Hypothalamus (tissue), 51 donors: Measurements from ENCODE around the gene PTPRK.

ENCODE experiments used
- DNase-seq, 51 donors: peaks; one replicate each; lab custom pipeline; 2025; lab: John Stamatoyannopoulos, UW

PTPRK gene

DNA sequence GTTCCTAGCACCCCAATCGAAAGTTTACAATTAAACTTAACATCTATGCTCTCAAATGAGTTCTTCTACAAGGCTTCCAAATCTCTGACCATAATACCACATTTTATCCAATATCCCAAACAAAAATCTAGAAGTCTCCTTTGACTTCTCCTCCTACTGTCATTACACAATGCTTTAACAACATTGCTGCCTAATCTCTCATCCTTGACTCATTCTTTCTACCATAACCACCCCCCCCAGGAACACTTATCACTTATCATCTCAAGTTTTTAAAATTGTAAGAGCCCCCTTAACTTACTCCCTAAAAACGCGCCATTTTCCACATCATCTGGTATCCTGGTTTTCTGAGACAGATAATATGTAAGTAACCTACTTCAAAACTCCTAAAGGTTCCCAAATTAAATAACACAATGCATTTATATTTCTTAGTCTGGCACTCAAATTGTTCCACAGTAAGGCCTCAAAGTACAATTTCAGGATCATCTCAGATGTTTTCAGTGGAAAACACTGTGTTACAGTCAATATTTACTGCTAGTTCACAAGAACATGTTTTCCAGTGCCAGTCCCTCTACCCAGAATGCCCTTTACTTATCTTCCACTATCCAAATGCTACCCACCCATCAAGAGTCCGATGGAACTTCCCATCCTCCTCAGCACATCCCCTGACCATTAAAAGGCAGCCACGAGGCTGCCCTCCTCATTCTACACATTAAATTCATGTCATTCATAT is 311.4 kb downstream of the PTPRK start:
- DNase-seq, result no peak

DNA sequence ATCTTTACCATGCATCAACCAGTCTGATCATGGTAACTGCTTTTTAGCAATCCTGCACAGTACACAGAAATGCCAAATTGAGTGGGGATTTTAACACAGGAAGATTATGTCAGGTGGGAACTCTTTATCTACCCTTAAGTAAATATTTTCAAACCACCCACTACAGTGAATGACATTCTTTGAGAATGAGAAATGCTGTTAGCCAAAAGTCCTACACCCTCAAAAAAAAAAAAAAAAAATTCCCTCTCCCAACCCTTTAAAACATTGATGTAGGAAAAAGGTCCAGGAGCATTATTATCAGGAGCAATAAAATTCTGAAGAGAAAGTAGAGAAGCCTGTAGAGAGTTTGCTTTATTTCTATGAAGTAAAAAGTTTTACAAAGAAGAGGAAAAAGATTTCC is 312.3 kb downstream of the PTPRK start:
- DNase-seq, result no peak

DNA sequence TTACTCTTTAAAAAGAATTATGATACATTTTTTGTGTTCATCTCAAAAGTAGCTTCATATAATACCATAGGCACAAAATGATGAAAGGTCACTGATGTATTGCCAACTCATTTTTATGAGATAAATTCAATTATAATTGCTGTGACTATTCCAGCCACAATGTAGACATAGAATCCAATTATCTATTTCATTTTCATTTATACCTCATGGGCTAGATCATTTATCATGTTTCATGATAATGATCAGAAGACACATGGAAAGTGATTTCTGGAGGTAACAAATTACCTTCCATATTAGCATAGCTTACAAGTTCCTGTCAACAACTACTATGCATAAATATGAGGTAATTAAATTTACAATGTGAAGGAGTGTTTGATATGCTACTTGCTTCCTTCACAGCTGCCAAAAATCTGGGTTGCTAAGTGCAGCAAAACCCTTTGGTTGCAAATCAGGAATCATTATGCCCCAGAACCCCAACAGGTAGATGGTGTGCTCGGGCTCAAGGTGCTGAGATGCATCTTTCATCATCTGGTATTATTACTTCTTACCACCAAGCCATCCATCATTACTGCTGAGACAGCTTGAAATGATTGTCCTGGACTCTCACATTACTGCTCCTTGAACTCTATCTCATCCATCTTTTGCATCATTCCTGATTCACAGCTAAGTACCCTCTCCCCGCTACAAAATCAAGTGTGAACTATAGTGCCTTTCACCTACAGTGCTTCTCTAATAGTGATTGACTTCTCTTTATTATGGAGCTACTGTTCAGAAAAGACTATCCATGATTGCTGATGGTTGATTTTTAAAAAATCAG is 313.6 kb downstream of the PTPRK start:
- no peak for DNase-seq

DNA sequence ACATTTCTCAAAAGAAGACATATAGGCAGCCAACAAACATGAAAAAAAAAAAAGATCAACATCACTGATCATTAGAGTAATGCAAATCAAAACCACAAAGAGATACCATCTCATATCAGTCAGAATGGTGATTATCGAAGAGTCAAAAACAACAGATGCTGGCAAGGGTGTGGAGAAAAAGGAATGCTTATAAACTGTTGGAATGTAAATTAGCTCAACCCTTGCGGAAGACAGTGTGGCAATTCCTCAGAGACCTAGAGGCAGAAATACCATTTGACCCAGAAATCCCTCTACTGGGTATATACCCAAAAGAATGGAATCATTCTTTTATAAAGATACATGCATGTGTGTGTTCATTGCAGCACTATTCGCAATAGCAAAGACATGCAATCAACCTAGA is 315.8 kb downstream of the PTPRK start:
- no peak for DNase-seq

DNA sequence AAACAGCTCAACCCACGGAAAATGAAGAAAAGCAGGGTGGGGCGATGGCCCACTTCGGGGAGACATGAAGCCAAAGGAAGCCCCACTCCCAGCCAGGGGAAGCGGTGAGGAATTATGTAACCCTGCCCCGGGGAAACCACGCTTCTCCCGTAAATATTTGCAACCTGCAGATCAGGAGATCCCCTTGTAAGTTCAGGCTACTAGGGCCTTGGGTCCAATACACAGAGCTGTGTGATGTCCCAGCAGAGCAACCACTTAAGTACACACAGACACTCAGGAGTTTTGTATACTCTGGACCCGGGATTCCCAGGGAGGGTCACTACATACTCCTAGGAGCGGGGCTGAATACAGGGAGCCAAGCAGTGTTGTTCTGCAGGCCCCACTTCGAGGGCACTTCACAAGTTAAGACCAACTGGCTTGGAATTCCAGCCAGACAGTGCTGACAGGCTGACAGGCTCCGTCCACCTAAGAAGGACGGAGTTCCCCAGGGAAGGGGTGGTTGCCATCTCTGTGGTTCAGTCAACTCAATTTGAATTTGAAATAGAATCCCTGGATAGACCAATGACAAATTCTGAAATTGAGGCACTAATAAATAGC is 318.1 kb downstream of the PTPRK start:
- no peak for DNase-seq

DNA sequence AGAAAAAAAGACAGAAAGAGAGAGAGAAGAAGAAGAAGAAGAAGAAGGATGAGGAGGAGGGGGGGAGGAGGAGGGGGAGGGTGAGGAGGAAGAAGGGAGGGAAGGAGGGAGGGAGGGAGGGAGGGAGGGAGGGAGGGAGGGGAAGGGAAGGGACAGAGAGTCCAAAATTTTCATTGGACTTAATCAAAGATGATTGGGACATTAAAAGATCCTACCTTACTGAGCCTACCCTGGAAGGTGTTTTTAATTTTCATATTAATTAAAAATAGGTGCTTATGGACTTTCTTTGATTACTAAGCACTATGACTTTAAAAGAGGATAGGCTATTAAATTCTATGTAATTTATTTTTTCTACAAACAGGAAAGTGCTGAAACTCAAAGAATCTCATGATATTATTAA is 319.6 kb downstream of the PTPRK start:
- no peak for DNase-seq

DNA sequence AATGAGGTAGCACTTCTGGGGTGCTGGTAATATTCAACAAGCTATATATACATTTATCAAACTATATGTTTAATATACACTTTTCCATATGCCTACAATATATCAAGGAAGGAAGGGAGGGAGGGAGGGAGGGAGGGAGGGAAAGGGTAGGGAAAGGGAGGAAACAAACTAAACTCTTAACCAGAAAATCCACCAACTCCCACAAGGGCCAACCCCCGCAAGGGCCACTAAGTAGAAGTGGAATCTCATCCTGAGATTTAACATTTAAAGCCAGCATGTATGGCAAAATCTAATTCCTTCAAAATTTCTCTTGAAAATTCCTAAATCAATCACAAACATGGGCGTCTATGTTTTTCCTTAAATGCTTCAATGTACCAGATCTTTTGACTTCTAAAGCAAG is 320.9 kb downstream of the PTPRK start:
- no peak for DNase-seq

DNA sequence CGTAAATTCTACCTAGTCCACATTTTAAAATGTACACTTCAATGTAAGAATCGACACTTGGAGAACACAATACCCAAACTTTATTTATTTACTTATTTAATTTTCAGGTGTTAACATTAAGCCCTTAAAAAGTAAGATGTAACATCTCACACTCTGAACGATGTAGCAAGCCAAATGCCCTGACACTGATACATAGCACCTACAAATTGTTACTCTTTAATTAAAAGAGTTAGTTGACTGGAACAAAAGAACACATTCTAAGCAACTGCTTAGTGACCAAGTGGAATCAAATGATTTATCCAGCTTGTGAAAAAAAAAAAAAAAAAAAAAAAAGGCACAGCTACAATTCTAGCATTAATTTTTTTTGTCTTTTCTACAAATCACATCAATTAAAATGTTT is 327.4 kb downstream of the PTPRK start:
- no peak for DNase-seq

DNA sequence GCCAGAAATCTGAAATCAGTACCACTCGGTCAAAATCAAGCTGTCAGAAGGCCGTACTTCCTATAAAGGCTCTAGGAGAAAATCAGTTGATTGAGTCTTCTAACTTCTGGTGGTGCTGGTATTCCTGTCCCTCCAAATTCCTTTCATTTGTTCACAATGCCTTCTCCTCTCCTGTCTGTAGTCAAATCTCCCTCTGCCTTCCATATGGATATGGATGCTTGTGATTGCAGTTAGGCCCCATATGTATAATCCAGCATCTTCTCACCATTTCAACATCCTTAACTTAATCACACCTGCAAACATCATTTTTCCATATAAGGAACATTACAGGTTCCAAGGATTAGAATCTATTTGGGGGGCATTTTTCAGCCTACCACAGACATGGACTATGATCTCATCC is 331.7 kb downstream of the PTPRK start:
- no peak for DNase-seq

DNA sequence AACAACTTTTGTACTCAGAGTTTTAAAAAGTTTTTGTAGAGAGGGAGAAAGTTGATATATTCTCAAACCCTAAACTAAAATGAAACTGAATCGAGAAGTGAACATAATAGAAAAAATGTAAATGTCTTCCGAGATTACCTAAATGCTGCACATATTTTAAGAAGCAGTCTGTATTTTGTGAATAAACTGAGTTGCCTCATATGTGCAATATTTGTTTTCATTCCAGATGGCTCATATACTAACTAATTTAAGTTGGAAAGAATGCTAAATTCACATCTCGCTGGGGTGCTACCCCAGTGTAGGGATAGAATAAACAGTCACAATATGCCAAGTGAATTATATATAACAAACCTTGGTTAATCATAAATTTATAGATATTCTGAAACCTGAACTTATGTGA is 333.7 kb downstream of the PTPRK start:
- no peak for DNase-seq

DNA sequence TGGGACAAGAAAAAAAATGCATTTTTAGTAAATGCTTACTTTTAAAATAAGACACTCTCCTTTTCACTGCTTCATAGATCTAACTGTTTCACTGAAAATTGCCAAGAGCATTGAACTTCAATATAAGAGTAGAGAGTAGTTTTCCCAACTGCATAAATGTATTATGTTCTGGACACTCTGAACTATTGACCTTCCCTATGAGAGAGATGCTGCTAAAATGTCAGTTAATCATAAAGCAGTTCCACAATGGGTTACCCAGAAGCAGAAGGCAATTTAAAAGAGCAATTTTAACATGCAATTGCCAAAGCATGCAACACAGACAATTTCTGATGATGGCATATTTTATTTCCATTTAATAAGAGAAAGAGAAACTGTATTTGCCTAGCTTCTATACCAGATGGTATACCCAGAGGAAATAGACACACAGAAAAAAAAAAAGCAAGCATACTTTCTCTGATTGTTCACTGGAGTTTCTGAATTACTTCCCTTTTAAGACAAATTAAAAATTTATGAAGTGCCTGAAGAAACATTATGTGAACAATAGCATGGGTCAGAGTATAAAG is 340.4 kb downstream of the PTPRK start:
- DNase-seq, result no peak

DNA sequence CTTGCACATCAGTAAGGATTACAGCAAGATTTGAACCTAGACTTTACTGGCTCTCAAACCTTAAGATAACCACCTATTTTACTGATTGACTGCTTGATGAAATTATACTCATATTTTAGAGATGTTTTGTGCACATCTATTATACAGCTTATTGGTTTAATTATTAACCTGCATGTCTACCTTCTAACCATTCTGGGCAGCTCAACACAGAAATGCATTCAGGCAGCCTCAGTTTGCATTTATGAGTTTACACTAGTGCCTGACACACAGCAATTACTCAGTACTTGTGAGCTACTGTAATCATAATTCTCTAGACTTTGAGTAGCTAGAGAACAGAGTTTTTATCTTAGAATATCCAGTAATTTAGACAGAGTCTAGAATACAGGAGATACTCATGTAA is 345.7 kb downstream of the PTPRK start:
- DNase-seq, result no peak

DNA sequence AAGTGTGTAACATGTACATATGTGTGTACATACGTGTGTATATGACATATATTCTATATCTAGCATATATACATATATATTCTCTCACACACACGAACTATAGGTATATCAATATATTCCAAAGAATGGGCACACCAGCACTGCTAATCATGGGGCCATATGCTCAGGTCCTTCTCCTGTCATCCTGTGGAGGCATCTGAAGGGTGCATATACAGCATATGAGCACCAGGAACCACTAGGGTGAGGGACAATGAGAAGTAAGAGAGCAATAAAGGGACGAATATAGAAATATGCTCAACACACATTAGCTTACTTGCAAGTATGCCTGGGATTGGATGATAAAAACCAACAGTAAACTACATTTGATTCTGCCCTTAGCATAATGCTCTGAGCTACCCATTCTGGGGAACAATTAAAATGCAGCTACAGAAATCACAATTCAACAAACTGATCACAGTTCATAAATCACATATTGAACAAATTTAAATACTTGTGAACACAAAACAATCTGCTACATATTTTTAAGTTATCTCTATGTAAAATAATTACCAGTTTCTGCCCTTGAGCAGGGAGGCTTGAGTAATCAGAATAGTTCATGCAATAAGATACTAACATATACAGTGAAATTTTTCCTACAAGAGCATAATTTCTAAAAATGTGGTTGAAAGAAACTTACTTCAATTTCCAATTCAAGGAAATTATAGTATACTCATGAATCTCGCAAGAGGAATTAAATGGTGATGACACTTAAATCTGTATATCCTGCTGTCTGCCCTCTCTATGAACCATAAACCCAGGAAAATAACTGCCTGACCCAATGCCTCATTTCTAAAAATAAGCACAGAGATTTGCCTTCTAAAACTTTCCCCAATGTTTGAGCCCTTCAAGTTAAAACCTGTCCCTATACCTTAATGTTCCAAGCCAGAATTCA is 347.4 kb downstream of the PTPRK start:
- DNase-seq, result no peak

DNA sequence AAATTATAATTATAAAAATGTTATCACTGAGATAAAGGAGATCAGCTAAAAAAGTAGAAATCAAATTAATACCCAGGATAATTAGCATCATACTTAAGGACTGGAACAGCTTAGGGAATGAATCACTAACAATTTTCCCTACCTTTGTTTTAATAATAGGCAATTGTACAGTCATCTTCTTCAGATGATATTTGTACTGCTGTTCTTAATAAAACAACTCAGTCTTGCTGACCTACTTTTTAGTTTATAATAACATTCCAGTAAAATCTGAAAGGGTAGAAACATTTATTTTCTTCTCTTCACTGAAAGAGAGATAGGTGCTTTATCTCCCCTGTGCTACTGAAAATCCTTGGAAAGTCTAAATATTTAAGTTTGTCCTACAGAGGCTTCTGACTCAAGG is 348.3 kb downstream of the PTPRK start:
- DNase-seq, result no peak

DNA sequence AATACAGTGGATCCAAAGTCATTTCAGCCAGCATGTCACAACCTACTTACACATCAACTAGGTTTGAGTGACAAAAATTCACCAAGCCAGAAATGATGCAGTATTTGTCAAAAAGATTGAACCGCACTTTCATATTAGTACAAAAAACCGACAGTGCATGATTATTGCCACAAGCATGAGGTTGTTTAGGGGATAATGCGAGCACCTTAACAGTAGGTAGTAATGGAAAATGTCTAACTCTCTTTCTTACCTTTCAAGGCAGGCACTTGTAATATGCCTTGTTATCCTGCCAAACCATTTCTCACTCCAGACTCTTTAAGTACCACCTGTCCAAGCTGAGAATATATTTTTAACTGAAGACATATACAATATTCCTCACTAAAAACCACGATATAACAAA is 349.2 kb downstream of the PTPRK start:
- no peak for DNase-seq

DNA sequence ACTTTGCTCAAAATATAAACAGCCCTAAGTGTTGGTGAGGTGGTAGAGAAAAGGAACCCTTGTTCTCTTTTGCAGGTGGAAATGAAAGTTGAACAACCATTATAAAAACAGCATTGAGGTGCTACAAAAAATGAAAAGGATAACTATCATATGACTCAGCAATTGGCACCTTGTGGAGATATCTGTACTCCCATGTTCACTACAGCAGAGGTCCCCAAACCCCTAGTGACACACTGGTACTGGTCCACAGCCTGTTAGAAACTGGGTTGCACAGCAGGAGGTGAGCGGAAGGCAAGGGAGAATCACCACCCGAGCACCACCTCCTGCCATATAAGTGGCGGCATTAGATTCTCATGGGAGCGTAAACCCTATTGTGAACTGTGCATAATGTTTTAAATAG is 352.2 kb downstream of the PTPRK start:
- no peak for DNase-seq

DNA sequence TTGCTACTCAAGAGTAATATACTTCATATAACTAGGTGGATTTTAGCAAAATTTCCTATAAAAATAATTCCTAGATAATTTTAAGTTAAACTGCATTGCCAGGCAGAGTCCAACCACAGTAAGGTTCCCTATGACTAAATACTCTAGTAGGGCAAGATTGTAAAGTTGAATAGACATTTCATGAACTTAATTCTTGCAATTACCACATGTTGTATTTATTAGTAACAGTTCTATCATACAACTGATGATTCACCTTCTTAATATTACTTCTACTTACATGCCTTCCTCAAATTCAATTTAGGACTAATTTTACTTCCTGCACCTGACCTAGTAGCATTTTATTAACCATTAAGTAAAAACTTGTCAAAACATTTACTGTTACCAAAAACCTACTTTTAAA is 352.8 kb downstream of the PTPRK start:
- DNase-seq, result no peak

DNA sequence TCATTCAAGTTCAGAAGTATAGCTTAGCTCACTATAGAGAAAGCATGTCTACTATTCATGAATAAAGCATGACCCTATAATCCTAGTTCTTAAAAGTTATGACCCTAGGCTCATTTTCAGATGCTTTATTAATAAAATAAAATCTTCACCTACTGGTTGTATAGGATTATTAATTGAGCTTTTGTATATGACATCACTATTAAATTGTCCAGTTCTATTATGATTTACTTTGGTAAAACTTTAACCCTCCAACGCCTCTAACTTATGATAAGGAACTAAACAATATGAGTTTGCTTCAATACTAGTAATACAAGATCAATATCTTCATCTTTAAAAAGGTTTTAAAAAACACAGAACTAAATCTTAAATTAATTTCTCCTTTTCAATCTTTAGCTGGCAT is 356.1 kb downstream of the PTPRK start:
- no peak for DNase-seq

DNA sequence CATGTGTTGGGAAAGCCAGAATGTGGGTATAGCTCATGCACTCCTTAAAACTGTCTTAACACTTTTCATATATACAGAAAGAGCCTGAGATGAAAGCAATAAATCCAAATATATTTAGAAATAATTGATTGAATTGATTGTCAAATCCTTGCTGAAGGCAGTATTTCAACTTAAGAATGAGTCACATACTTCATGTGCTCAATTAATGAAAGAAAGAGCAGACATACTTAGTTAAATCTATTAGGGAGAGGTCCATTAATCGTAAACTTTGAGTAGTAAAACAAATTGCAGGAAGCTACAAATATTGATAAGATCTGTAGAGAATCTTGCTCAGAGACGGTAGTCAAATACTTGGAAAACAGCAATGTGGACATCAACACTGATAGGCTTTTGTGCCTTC is 358.0 kb downstream of the PTPRK start:
- no peak for DNase-seq

DNA sequence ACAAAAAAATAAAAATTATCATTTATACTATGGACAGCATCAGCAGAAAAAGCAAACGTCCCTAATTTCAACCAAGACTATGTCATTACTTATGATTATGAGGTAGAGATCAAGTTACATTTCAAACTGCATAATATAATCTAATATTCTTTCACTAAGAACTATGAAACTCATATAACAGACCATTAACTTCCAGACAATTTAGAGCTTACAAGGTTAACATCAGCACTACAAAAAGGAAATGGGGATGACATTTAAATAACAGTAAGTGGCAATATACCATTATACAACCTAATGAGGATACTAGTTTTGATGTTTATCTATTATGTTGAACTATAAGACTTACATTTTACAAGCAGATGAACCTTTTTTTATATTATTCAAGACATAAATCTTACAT is 358.6 kb downstream of the PTPRK start:
- DNase-seq, result no peak

DNA sequence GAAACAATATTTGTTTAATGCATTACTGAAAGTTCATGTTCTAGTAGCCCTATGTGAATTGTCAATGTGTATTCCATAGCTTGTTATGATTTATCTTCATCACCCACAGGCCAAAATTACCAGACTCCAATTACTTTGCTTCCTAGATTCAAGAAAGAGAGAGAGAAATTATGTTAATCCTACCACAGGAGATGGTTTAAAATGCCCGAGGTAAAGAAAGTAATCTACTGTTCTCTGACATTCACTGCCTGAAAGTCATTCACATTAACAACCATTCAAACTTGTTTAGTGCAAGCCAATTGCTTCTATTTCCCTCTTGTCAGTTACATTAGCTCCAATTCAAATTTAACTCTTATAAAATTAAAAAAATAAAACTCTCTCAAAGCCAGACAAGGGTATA is 359.1 kb downstream of the PTPRK start:
- DNase-seq, result no peak
